Stimulated activated CD4-positive, alpha-beta T cell treated with anti-CD3 and anti-CD28 coated beads, Interleukin-2, amount 100 ng/mL, for 24 hours (primary cell): ENCODE data around the gene SGCE.
A peak's percentile ranks its signal among the peaks of the same experiment; 100 is the strongest.

Experiments used
- DNase-seq, 2 donors: peaks; one replicate each; pipeline ENCODE4 v3.0.0-alpha.2; 2020

Gene SGCE

GRCh38 chr7:94658826-94659225, 2.9 kb upstream of the SGCE start:
- DNase-seq = no peak

- peak; percentile 89 to 92 for DNase-seq
Measured at GRCh38 chr7:94657771-94658693, 2.1 kb upstream of the SGCE start.

- peak; percentile 5 to 21 for DNase-seq
Measured at GRCh38 chr7:94656925-94657731, 1.2 kb upstream of the SGCE start.

GRCh38 chr7:94656658-94656924, 658 bp upstream of the SGCE start:
- DNase-seq = no peak

- DNase-seq = peak in 1 of 2 donors; percentile 3
Measured at GRCh38 chr7:94655126-94655847, 646 bp downstream of the SGCE start.

- DNase-seq = no peak
Measured at GRCh38 chr7:94654783-94655125, 1.2 kb downstream of the SGCE start.

GRCh38 chr7:94650147-94651051, 5.5 kb downstream of the SGCE start:
- no peak for DNase-seq

GRCh38 chr7:94649450-94649849, 6.5 kb downstream of the SGCE start:
- DNase-seq = no peak

- no peak for DNase-seq
Measured at GRCh38 chr7:94648731-94649130, 7.2 kb downstream of the SGCE start.

GRCh38 chr7:94647295-94647694, 8.6 kb downstream of the SGCE start:
- DNase-seq = no peak

- DNase-seq = no peak
Measured at GRCh38 chr7:94643771-94644545, 12.0 kb downstream of the SGCE start.

GRCh38 chr7:94642838-94643653, 12.9 kb downstream of the SGCE start:
- DNase-seq = no peak

- no peak for DNase-seq
Measured at GRCh38 chr7:94639384-94639783, 16.5 kb downstream of the SGCE start.

- no peak for DNase-seq
Measured at GRCh38 chr7:94635687-94636086, 20.2 kb downstream of the SGCE start.

- no peak for DNase-seq
Measured at GRCh38 chr7:94634502-94634901, 21.4 kb downstream of the SGCE start.

GRCh38 chr7:94633687-94634086, 22.2 kb downstream of the SGCE start:
- no peak for DNase-seq

- no peak for DNase-seq
Measured at GRCh38 chr7:94633014-94633341, 23.0 kb downstream of the SGCE start.

GRCh38 chr7:94632338-94633013, 23.5 kb downstream of the SGCE start:
- DNase-seq = no peak

- no peak for DNase-seq
Measured at GRCh38 chr7:94630855-94631254, 25.1 kb downstream of the SGCE start.

GRCh38 chr7:94623820-94624219, 32.1 kb downstream of the SGCE start:
- no peak for DNase-seq
